ENCODE data around the gene CDS2.

The CDS2 gene

GRCh38 chr20:5119435-5120184 is 7.2 kb upstream of the CDS2 start, which contains the start of gene PCNA:
TSS of gene PCNA (minus strand) at chr20:5119958. CDS start at chr20:5119798, 160 bp downstream.
- peak; percentile 87 for DNase-seq

GRCh38 chr20:5120185-5120476 is 6.7 kb upstream of the CDS2 start:
- no peak for DNase-seq

GRCh38 chr20:5122873-5123260 is 3.9 kb upstream of the CDS2 start:
- no peak for DNase-seq

- peak; percentile 56 for DNase-seq
Measured at GRCh38 chr20:5127204-5127858, 523 bp downstream of the CDS2 start.

GRCh38 chr20:5127859-5128424 is 1.1 kb downstream of the CDS2 start:
- DNase-seq = no peak

- DNase-seq = no peak
Measured at GRCh38 chr20:5128886-5129285, 2.1 kb downstream of the CDS2 start.

- no peak for DNase-seq
Measured at GRCh38 chr20:5131502-5131901, 4.7 kb downstream of the CDS2 start.

- no peak for DNase-seq
Measured at GRCh38 chr20:5133998-5134397, 7.2 kb downstream of the CDS2 start.

GRCh38 chr20:5135363-5136012 is 8.7 kb downstream of the CDS2 start:
- DNase-seq = no peak

- no peak for DNase-seq
Measured at GRCh38 chr20:5136096-5136495, 9.3 kb downstream of the CDS2 start.

- DNase-seq = no peak
Measured at GRCh38 chr20:5140195-5140594, 13.4 kb downstream of the CDS2 start.

- DNase-seq = no peak
Measured at GRCh38 chr20:5141615-5142014, 14.8 kb downstream of the CDS2 start.

- no peak for DNase-seq
Measured at GRCh38 chr20:5143851-5144250, 17.0 kb downstream of the CDS2 start.

GRCh38 chr20:5145365-5146098 is 18.7 kb downstream of the CDS2 start:
- DNase-seq = no peak

- DNase-seq = no peak
Measured at GRCh38 chr20:5146099-5146668, 19.4 kb downstream of the CDS2 start.

- DNase-seq = no peak
Measured at GRCh38 chr20:5146871-5147592, 20.2 kb downstream of the CDS2 start.

- DNase-seq = no peak
Measured at GRCh38 chr20:5148581-5148980, 21.8 kb downstream of the CDS2 start.

GRCh38 chr20:5149892-5150225 is 23.1 kb downstream of the CDS2 start:
- DNase-seq = no peak

- no peak for DNase-seq
Measured at GRCh38 chr20:5150226-5151076, 23.6 kb downstream of the CDS2 start.

- no peak for DNase-seq
Measured at GRCh38 chr20:5153152-5153467, 26.3 kb downstream of the CDS2 start.
